IMR-90 (cell line): ENCODE data around the gene KRTDAP. TPM values are rescaled to one million over a fixed set of nuclear protein-coding genes. Genes with fewer than 3 reads are reported as not detected.
"Not testable (repeated sequence)": the region's sequence is repeated elsewhere in the genome, so short reads cannot be mapped to it uniquely, and the experiment has no call there.

ENCODE experiments used
- ATAC-seq: fragments of 200-7000 bp; cut with Tn5 transposase; 2 replicates; pipeline ENCODE4 v1.9.1; 2020; ENCODE audit warnings: low read depth, mild to moderate bottlenecking, moderate library complexity
- BruUV-seq: library from RNA; stranded (reverse); fragments of 400-500 nt; replicated peaks from 2 replicates; lab custom pipeline; 2021; lab: Mats Ljungman, UMichigan
- CTCF ChIA-PET: fragments of 300-600 bp; formaldehyde crosslinking; extraction: SDS; loops from one replicate; lab custom pipeline; 2021; ENCODE audit warnings: antibody characterized with exemption; lab: Yijun Ruan, JAX
- POLR2A ChIA-PET: fragments of 300-600 bp; sonication (Branson Sonifier 250); formaldehyde crosslinking; loops from one replicate; lab custom pipeline; 2022; ENCODE audit warnings: antibody characterized with exemption; ENCODE audit not compliant: unreplicated experiment; lab: Charles Lee
- DNase-seq: peaks from one replicate; pipeline ENCODE4 v3.0.0; 2013
- H2AFZ ChIP-seq: replicated peaks from 2 replicates; pipeline ENCODE3; 2013; ENCODE audit warnings: low read length, mild to moderate bottlenecking; ENCODE audit not compliant: poor library complexity
- H2AK5ac ChIP-seq: 2 replicates; pipeline ENCODE4 v1.6.1; 2013; ENCODE audit warnings: low read depth, low read length, inconsistent platforms
- H2AK9ac ChIP-seq: replicated peaks from 2 replicates; pipeline ENCODE3; 2013; ENCODE audit warnings: mild to moderate bottlenecking, low read depth, low read length, moderate library complexity; ENCODE audit not compliant: poor library complexity
- H2BK120ac ChIP-seq: 2 replicates; pipeline ENCODE4 v1.6.1; 2013; ENCODE audit warnings: low read depth, low read length, inconsistent platforms
- H2BK15ac ChIP-seq: 3 replicates; pipeline ENCODE4 v1.6.1; 2013; ENCODE audit warnings: low read depth, low read length, inconsistent platforms
- H2BK20ac ChIP-seq: 2 replicates; pipeline ENCODE4 v1.6.1; 2013; ENCODE audit warnings: low read depth, mild to moderate bottlenecking, inconsistent platforms, low read length, moderate library complexity
- H2BK5ac ChIP-seq: 2 replicates; pipeline ENCODE4 v1.6.1; 2013; ENCODE audit warnings: mild to moderate bottlenecking, low read depth, low read length, inconsistent platforms; ENCODE audit not compliant: poor library complexity, severe bottlenecking
- H3K14ac ChIP-seq: replicated peaks from 2 replicates; pipeline ENCODE4 v1.6.1; 2013; ENCODE audit warnings: low read depth, low read length, inconsistent platforms
- H3K18ac ChIP-seq: 2 replicates; pipeline ENCODE4 v1.6.1; 2013; ENCODE audit warnings: low read depth, low read length, control low read depth
- H3K23ac ChIP-seq: 2 replicates; pipeline ENCODE4 v1.6.1; 2013; ENCODE audit warnings: low read depth, low read length, inconsistent platforms
- H3K27ac ChIP-seq: 2 replicates; pipeline ENCODE4 v1.5.1; 2013; ENCODE audit warnings: mild to moderate bottlenecking, control low read depth, low read length; ENCODE audit not compliant: insufficient read depth
- H3K27me3 ChIP-seq: 2 replicates; pipeline ENCODE4 v1.6.1; 2013; ENCODE audit warnings: low read length; ENCODE audit not compliant: control insufficient read depth, insufficient read depth
- H3K36me3 ChIP-seq: 2 replicates; pipeline ENCODE4 v1.6.1; 2013; ENCODE audit warnings: low read length, mixed read lengths; ENCODE audit not compliant: control insufficient read depth, insufficient read depth
- H3K4ac ChIP-seq: 2 replicates; pipeline ENCODE4 v1.6.1; 2013; ENCODE audit warnings: low read depth, low read length, inconsistent platforms
- H3K4me1 ChIP-seq: 2 replicates; pipeline ENCODE4 v1.6.1; 2013; ENCODE audit warnings: low read length, mixed read lengths; ENCODE audit not compliant: control insufficient read depth, insufficient read depth
- H3K4me2 ChIP-seq: 2 replicates; pipeline ENCODE4 v1.6.1; 2013; ENCODE audit warnings: low read depth, mild to moderate bottlenecking, control low read depth, low read length, moderate library complexity
- H3K4me3 ChIP-seq: 2 replicates; pipeline ENCODE4 v1.5.1; 2013; ENCODE audit warnings: low read depth, mild to moderate bottlenecking, control low read depth, low read length, moderate library complexity; ENCODE audit not compliant: insufficient read depth
- H3K56ac ChIP-seq: 2 replicates; pipeline ENCODE4 v1.6.1; 2013; ENCODE audit warnings: low read length, inconsistent platforms; ENCODE audit not compliant: insufficient read depth; ENCODE audit errors: extremely low read depth
- H3K79me1 ChIP-seq, 2 experiments: 2 replicates each; pipeline ENCODE4 v1.6.1; 2013; ENCODE audit warnings: low read length in 2 of 2, inconsistent platforms in 1 of 2, low read depth in 1 of 2
- H3K9ac ChIP-seq: 2 replicates; pipeline ENCODE4 v1.6.1; 2013; ENCODE audit warnings: low read depth, low read length, control low read depth
- H3K9me1 ChIP-seq: 2 replicates; pipeline ENCODE4 v1.6.1; 2013; ENCODE audit warnings: low read length, inconsistent platforms; ENCODE audit not compliant: insufficient read depth
- H3K9me3 ChIP-seq: 2 replicates; pipeline ENCODE4 v1.6.1; 2013; ENCODE audit warnings: low read length; ENCODE audit not compliant: control insufficient read depth, insufficient read depth
- H4K20me1 ChIP-seq: 2 replicates; pipeline ENCODE4 v1.6.1; 2013; ENCODE audit warnings: low read length, inconsistent platforms; ENCODE audit not compliant: insufficient read depth
- H4K5ac ChIP-seq: 2 replicates; pipeline ENCODE4 v1.6.1; 2013; ENCODE audit warnings: mild to moderate bottlenecking, low read depth, low read length, control low read depth
- H4K8ac ChIP-seq, 2 experiments: 2 replicates each; pipeline ENCODE4 v1.6.1; 2013; ENCODE audit warnings: low read depth in 2 of 2, low read length in 2 of 2, control low read depth in 1 of 2, inconsistent platforms in 1 of 2
- H4K91ac ChIP-seq: 2 replicates; pipeline ENCODE4 v1.6.1; 2013; ENCODE audit warnings: low read depth, low read length, inconsistent platforms; ENCODE audit not compliant: insufficient read depth
- RAD21 ChIP-seq: IDR thresholded peaks from 2 replicates; pipeline ENCODE4 v1.6.1; 2012; ENCODE audit warnings: low read length, improper control_type of control experiment
- WGBS, 2 experiments: methylation state at CpG; one replicate each; pipeline versions ENCODE4 v1.1.5 to v1.1.7; 2013; ENCODE audit warnings: missing lambda C conversion rate in 2 of 2; ENCODE audit not compliant: insufficient read length in 1 of 2; ENCODE audit errors: extremely low coverage in 2 of 2; 5-methylcytosine and 5-hydroxymethylcytosine counted together
- dilution Hi-C: fragments of 300-500 bp; cut with HindIII; formaldehyde crosslinking; loops from one replicate; pipeline ENCODE4 v1.14.3; 2018; ENCODE audit warnings: low sequenced_read_pairs; ENCODE audit not compliant: unreplicated experiment
- in situ Hi-C: fragments of 300-500 bp; cut with MboI; formaldehyde crosslinking; loops from 3 replicates; pipeline ENCODE4 v1.14.3; 2019; ENCODE audit warnings: low sequenced_read_pairs, inconsistent platforms, mixed read lengths
- intact Hi-C: fragments of 100-400 bp; cut with micrococcal nuclease; formaldehyde crosslinking; loops from 2 replicates; pipeline ENCODE4 v1.10.0; 2022
- polyA plus RNA-seq, 3 experiments: library from polyadenylated mRNA; depleted of rRNA; stranded (reverse); fragments of >200 nt; gene quantifications; 2 replicates each; pipeline ENCODE4 v1.2.3, GENCODE V29; 2012; ENCODE audit warnings: low replicate concordance in 1 of 3
- total RNA-seq: library from RNA; depleted of rRNA; stranded (reverse); fragments of >200 nt; gene quantifications from 2 replicates; pipeline ENCODE4 v1.2.3, GENCODE V29; 2012

The KRTDAP gene
- total and polyA plus RNA-seq, 2 of the 4 experiments (the other 2 are of a cell fraction) = not detected

- POLR2A ChIA-PET = no interaction called here
- in situ Hi-C loops = no loop called here
- 42% methylated on average over 3 of the region's 4 CpGs; no CpG with 5 or more reads in 1 of the 2 experiments for WGBS, 2 experiments
These were observed 14.1 kb downstream of the KRTDAP start for GRCh38 chr19:35476149-35476548.

DNA sequence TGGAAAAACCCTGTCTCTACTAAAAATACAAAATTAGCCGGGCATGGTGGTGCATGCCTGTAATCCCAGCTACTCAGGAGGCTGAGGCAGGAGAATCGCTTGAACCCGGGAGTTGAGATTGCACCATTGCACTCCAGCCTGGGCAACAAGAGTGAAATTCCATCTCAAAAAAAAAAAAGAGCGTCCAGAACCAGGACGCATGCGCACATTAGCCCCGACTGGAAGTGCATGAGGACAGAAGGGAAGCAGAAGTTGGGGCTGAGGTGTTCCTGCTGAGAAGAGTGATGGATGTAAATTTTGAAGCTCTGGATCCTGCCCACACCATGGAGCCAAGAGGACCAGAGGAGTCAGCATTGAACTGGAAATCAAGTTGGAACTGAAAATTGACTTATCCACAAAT lies 15.7 kb downstream of the KRTDAP start:
- H3K79me1 ChIP-seq, H4K5ac ChIP-seq, H3K36me3 ChIP-seq, H2BK120ac ChIP-seq, POLR2A ChIA-PET, H2AK5ac ChIP-seq, H3K4me1 ChIP-seq, H3K14ac ChIP-seq, H3K27ac ChIP-seq, H2BK20ac ChIP-seq, H3K23ac ChIP-seq, H4K8ac ChIP-seq, H3K18ac ChIP-seq, dilution Hi-C loops, DNase-seq, H3K4me3 ChIP-seq, H2AK9ac ChIP-seq, H3K9me3 ChIP-seq, H3K4ac ChIP-seq, H3K9ac ChIP-seq, H3K56ac ChIP-seq, CTCF ChIA-PET, H3K9me1 ChIP-seq, H3K4me2 ChIP-seq, BruUV-seq, in situ Hi-C loops, H2BK15ac ChIP-seq, intact Hi-C loops, H3K27me3 ChIP-seq, H2AFZ ChIP-seq, H2BK5ac ChIP-seq, H4K20me1 ChIP-seq, H4K91ac ChIP-seq, ATAC-seq: not testable (repeated sequence)
- no CpG with 5 or more reads among the region's 7 CpGs for WGBS, 2 experiments

More at GRCh38 chr19:35476149-35476548, 14.1 kb downstream of the KRTDAP start:
- H3K4me1 ChIP-seq = no peaks in the 10 kb centered on the region
- no peak overlapping the region for H3K9ac ChIP-seq
- CTCF ChIA-PET = no interaction called here
- H2BK15ac ChIP-seq = no peak overlapping the region
- H3K23ac ChIP-seq = no peak overlapping the region
- intact Hi-C loops (no loop called here), dilution Hi-C loops (no loop called here)
- DNase-seq (no peak), ATAC-seq (no peak)
- H3K9me3 ChIP-seq = no peaks in the 10 kb centered on the region
- BruUV-seq = no TSS peak
- H2BK20ac ChIP-seq = no peak overlapping the region
- no peak overlapping the region for H4K8ac ChIP-seq
- H2BK120ac ChIP-seq = no peak overlapping the region
- TF ChIP-seq RAD21 = no peak
- no peaks in the 10 kb centered on the region for H3K36me3 ChIP-seq
- no peak overlapping the region for H3K14ac ChIP-seq
- no peak overlapping the region for H2BK5ac ChIP-seq
- H3K4ac ChIP-seq = no peak overlapping the region
- H3K79me1 ChIP-seq = no peaks in the 10 kb centered on the region
- no peaks in the 10 kb centered on the region for H4K20me1 ChIP-seq
- H3K27me3 ChIP-seq = no peaks in the 10 kb centered on the region; the same call in none of the 2 replicates
- H3K18ac ChIP-seq = no peak overlapping the region
- no peak overlapping the region for H4K91ac ChIP-seq
- H3K4me3 ChIP-seq = no peak overlapping the region
- H2AFZ ChIP-seq = no peak overlapping the region
- H3K56ac ChIP-seq = no peak overlapping the region
- H3K4me2 ChIP-seq = no peak overlapping the region
- no peaks in the 10 kb centered on the region for H3K9me1 ChIP-seq
- no peak overlapping the region for H4K5ac ChIP-seq
- H3K27ac ChIP-seq = no peak overlapping the region
- H2AK5ac ChIP-seq = no peak overlapping the region
- H2AK9ac ChIP-seq = no peak overlapping the region
